ENCODE results near the gene RBM28.

DNA sequence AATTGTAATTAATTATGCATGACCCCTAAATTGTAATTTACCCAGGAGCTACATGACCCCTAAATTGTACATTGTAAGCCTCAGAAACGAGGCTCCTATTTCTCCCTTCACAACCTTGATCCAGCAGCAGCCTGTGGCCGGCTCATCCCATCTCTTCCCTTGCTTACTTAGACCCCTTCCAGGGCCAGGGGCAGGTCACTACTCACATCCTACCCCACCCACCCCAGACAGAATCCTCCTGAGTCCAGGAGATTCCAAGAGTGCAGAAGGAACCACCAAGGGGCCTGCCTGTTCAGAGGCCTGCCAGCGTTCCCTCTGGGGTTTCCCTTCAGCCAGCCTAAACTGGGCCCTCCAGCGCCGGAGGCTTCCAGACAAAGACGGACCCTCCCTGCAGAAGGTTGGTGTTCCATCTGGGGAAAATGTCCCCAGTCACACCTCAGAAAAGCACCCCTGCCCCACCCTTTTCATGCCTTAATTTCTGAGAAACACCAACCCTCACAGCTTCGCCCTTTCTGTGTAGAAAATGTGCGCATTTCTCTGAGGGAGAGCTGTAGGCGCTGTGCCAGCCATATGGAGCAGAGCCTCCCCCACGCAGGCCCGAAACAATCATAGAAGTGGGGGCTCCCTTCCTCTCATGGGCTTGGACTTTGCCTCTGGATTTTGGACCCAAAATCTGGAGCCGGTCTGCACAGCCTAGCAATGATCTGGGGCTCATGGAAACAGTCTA is 83.5 kb downstream of the RBM28 start:
- TF ChIP-seq, protein P1, sequence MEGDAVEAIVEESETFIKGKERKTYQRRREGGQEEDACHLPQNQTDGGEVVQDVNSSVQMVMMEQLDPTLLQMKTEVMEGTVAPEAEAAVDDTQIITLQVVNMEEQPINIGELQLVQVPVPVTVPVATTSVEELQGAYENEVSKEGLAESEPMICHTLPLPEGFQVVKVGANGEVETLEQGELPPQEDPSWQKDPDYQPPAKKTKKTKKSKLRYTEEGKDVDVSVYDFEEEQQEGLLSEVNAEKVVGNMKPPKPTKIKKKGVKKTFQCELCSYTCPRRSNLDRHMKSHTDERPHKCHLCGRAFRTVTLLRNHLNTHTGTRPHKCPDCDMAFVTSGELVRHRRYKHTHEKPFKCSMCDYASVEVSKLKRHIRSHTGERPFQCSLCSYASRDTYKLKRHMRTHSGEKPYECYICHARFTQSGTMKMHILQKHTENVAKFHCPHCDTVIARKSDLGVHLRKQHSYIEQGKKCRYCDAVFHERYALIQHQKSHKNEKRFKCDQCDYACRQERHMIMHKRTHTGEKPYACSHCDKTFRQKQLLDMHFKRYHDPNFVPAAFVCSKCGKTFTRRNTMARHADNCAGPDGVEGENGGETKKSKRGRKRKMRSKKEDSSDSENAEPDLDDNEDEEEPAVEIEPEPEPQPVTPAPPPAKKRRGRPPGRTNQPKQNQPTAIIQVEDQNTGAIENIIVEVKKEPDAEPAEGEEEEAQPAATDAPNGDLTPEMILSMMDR (conservative IDR thresholded peaks at IDR 0.05; ENCODE audit: low read depth, low read length): no peak
- TF ChIP-seq EZH2phosphoT487 (IDR thresholded peaks at IDR 0.05; ENCODE audit: borderline replicate concordance, low read length): no peak
- no peak for TF ChIP-seq EZH2 (IDR thresholded peaks at IDR 0.05; ENCODE audit: low read length, unreplicated experiment)

Data from PC-3 (cell line).